Eye (tissue), 1 donor: ENCODE measurements around the gene NRG2.

Source experiments
- DNase-seq: peaks from one replicate; pipeline ENCODE4 v3.0.0-alpha.2; 2015

NRG2 gene

DNA sequence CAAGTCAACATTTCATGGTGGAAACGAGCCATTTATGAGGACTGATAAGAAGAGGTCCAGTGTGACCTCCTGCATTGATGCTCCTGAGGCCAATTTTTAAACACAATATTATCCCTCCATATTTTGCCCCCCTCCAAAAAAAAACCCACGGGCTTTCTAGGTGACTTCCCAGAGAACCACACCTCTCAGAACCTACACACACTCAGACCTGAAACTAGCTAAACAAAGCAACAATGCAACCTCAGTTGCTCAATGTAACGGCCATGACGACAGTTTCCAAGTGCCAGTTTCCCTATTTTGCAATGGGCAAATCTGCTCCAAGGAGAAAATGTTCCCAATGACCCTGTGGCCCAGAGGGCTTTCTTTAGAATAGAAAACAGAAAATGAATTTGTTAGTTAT, 3.5 kb downstream of the NRG2 start:
- no peak for DNase-seq

DNA sequence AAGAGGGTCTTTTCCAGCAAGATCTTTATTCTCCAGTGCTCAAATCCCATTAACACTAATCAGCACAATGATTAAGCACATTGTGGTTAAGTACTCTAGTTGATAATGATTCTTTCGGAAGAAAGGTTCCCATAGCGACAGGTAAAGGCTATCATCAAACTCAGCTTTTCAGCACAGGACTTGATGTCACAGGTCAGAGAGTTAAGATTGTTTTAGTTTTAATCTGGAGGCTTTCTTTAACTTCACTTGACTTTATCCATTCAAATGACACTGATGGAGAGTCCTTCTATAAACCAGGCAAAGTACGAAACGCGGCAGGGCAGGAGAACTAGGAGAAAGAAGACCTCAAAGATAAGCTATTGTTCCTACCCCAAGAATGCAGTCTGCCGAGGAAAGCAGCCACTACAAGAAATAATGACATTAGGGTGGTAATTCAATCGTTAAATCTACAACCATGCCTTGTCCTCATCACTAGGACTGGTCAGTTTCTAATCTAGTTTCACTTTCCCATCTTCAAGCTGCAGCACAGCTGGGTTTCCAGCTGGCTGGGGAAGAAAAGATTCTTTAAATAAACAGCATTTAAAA, 4.6 kb downstream of the NRG2 start:
- peak; percentile 40 for DNase-seq

DNA sequence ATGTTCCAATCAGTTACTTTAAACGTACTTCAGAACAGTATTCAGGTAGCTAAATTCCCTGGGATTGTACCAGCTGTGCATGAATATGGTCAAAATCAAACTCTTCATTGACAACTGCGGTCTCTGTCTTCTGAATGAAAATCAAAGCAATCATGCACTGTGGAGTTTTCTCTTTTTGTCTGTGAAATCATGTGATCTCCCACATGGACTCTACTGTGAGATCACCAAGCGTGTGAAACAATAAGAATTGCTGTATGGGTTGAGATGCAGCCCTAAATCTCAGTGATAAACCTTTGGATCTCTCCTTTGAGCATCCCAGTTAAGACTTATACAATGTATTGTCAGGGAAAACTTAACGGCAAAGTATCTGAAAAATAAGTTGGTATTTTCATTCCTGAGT, 6.1 kb downstream of the NRG2 start:
- no peak for DNase-seq

DNA sequence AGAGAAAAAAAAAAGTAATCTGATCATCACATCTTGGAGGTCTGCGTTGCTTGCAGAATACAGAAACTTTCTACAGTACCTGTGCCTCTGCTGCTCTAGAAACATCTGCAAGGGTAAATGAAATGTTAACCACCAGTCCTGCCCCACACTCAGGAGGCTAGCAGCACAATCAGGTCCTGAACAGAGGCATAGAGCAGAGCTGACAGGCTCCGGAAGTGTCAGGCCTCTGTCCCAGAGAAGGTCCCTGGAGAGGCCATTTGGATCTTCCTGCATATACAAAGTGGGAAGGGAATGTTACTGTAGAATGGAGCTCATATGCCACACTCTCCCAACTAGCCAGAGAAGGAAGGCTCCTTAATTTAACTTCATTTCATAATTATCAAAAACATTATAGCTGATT, 7.2 kb downstream of the NRG2 start:
- no peak for DNase-seq

DNA sequence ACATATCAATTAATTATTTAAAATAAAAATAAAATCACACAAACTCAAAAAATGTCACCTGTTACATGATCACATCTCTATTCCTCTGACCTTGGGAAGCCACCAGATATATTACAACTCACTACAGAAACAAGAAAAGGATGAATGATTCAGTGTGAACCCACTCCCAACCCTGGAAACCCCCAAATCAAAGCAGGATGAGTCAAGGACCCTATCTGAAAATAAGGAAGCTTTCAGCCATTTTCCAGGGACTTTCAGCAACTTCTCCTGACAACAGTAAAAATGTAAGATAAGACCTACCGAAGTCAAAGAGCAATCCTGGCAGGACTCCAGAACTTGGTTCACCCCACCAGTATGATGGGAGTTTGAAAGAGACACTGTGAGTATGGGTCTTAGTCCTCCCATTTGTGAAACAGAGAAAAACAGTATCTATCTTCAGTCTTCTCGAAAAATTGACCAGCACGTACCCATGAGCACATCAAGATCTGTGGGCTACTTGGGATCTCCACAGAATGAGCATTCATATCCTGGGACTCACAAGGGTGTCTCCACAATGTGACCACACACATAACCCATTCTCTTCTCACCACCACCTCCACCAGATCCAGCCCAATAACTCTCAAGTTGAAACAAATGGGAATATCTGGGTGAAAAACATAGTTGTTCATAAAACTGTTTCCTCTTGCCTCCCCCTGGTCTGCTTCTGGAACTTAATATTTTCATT, 9.9 kb downstream of the NRG2 start:
- no peak for DNase-seq

DNA sequence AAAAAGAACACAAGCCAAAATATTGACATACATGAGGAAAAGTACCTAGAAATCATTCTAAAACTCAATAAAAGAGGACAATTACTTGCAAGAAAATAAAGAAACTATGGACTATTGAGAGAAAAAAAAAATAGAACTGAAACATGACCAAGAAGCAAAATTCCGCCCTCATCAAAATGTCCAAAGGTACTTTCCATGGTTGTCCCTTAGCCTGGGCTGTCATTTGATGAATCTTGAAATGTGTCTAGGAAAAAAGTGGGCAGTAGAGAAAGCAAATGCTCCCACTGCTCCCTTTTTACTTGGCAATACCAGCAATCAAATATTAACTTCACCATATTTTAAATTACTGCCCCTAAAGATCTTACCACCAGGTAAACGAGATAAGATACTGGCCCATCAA, 10.8 kb downstream of the NRG2 start:
- no peak for DNase-seq

DNA sequence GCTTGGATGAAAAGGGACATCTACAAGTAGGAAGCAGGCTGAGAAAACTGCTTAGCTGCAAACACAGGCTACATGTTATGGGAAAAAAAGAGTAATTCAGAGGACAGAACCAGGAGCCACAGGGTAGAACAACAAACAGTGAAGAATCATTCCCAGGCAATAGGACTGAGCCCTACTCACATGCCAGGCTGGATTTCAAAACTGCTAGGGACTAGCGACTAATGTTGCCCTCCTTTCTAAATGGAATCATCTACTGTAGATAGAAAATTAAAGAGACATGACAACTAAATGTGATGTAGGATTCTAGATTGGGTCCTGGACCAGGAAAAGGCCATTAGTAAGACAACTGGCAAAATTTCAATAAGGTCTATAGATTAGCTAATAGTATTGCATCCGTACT, 15.3 kb downstream of the NRG2 start:
- no peak for DNase-seq

DNA sequence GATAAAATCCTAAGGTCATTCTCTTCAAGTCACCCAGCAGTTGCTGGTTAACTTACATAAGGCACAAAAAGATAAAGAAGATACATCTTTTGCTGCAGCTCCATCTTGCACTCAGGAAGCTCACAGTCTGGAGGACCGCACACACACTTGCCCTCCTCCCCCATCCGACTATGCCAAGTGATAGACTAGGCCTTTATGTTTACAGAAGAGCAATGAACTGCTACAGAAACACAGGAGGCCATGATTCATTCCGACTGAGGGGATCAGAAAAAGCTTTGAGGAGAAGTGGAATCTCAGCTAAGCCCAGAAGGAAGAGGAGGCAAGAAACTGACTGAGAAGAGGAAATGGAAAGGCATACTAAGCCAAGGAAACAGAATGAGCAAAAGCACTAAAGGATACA, 17.4 kb downstream of the NRG2 start:
- no peak for DNase-seq

DNA sequence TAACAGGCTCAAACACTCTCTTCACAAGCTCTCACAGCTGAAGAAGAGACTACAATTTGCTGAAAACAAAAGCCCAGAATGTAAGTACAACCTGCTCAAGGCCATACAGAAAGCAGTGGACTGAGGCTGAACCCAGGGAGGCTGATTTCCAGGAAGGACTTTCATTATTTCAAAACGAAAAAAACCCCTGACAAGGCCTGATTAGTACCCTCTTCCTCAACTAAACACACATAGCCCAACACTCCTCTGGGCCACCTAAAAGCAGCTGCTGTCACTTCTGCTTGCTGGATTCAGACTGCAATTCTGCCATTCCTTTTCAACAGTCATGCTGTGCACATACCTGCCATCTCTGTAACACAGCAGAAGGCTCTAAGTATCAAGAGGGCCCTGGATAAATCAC, 18.2 kb downstream of the NRG2 start:
- no peak for DNase-seq

DNA sequence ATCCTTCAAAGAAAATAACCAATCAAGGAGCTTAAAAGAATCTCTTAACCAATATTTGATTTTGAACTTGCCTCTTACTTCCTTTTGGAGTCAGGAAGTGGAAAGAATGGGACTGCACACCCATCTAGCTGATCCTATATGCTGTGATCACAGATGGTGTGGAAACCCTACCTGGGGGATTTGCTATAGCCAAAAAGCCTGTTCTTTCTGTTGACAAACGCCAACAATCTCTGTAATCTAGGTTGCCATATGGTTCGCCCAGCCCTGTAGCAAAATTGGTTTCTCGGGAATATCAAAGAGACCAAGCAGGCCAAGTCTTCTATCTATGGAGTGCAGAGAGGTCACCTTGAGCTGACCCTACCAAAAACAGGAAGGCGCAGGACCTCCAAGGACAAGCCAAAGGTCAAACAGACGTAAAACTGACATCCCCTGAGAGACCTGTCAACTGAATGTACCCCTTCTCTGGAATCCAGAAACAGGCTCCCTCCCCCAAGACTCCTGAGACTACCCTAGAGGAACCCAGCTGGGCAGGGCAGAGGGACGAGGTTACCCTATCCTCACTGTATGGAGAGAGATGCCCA, 19.4 kb downstream of the NRG2 start:
- DNase-seq: no peak

DNA sequence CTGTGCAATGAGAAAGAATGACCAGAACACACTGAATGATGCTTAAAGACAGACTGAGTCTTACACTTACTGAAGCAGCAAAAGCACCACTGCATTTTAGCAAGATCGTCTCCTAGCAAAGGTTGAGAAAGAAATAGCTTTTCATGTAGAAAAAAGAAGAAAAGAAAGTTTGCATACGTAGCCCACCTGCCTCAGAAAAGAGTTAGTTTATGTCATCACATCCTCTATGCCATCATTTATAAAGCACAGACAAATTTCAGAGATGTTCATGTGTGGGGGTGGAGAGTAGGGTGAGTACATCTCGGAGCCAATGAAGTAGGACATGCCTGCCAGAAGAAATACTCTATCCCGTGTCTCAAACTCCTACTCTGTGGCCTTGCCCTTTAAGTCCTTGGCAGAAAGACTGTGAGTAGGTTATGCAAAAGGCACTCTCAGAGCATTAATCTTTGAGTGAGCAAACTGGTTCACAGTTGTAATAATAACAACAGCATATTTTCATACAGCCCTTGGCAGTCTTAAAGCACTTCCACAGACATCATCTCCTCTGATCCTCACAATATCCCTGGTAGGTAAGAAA, 22.4 kb downstream of the NRG2 start:
- no peak for DNase-seq

DNA sequence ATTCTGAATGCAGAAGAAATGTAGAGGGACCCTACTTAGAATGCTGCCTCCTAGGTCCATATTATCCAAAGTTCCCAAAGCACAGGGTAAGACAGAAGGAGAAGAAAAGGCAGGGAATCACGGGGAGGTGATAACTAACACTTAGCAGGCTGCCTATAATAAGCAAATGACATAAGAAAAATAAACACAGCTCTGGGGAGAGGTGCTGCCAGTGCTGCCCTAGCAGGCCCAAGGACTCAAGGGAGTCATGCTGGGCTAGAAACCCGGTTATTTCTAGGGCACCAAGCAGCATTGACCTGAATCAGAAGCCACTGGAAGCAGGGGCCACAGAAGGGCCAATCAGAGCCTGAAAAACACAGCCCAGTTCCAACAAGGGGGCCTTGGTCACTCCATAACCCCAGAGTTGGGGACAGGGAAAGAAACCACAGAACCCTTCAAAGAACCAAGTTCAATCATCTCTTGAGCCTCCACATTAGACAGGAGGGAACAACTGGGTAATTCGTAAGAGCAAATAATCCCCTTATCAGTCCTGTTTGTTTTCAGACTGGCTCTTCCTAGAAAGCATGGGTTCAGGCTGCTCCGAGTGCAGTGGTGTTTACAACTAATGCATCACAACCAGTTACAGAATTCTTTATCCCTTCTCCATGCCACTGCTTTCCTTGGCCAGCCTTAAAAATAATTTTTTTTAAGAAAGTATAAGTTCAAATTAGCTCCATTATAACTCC, 24.0 kb downstream of the NRG2 start:
- DNase-seq: no peak

DNA sequence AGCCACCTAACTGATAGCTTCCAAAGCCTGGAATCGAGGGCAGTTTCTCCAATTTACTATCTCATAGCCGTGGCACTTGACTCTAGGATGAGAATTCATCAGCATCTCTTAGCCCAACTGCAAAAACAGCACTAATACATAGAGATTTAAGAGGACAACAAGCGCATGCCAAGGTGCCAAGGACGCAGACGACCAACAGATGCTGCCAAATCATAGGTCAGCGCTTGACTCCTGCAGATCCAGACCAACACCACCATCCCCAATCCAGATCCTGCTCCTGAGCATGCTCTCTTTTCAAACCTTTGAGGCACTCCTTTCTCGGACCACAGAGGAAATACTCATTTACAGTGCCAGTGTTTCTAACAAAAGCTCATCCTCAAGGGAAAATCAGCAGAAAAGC, 24.6 kb downstream of the NRG2 start:
- DNase-seq: no peak

DNA sequence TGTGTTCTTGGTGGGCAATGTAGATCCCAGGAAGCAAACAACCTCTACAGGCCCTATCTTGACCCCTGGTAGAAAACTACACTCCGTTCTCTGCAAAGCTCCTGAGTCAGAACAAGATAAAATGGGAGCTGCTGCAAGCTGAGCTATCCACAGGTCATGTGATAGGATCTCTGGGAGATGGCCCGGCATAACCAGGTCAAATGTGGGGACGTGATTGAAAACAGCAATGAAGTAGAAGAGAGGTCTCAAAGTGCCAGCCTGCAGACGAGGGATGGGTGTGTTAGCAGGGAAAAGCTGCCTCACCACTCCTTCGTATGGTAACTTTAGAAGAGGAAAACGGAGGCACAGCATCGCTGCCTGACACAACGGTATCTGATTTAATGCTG, 25.0 kb downstream of the NRG2 start:
- DNase-seq: no peak

DNA sequence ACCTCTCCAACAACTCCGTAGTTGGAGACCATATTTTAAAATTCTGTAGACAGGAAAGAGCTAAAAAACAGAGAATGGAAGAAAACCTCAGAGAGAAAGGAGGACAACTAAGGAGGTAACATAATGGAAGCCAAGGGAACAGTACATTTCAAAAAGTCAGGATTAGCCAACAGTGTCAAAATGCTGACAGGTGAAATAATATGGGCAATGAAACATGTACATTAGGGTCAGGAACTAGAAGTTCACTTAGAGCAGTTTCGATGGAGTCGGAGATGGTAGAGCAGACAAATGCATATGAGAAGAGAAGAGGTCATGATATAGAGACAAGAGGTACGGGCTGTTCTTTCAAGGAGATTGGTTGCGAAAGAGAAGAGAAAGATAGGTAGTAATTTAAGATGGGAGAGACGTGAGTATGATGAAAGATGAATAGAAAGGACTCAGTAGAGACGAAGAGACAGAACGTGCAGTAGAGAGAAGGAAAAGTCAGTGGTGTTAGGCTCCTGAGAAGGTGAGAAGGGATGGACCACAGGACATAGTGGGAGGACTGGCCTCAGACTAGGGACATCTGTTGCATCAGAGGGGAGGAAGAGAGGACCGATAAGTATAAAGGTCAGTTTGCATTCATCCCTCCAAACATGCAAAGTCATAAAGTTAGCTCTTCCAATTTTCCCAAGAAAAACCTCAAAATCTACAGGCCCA, 25.6 kb downstream of the NRG2 start:
- no peak for DNase-seq

DNA sequence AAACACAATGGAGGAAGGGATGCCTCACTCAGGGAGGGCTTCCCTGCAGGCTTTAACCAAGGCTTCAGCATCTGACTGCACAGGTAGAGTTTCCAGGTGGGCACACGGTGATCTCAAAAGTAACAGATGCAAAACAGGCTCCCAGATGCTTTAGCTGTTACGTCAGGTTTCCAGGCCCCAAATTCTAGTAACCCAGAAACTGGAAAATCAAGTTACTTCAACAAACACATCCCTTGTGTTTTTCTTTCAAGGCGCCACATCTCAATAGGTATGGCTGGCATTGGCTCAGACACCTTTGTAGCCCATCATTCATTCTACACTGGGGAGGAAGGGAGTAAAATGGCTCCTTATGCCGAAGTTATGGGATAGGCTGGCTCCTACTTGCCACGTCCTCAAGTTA, 27.4 kb downstream of the NRG2 start:
- no peak for DNase-seq

DNA sequence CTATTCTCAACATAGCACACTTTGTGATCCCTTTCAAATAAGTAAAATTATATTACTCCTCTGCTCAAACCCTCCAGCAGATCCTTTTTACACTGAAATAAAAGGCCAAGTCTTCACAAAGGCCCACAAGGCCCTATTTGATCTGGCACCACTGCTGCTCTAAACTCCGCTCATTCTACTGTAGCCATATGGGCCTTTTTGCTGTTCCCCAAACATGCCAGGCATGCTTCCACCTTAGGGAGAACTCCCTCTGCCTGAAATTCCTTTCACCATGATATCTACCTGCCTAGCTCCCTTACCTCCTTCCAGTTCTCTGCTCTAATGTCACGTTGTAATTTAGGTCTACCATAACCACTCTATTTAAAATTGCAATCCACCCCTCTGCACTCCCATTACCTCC, 28.3 kb downstream of the NRG2 start:
- no peak for DNase-seq

DNA sequence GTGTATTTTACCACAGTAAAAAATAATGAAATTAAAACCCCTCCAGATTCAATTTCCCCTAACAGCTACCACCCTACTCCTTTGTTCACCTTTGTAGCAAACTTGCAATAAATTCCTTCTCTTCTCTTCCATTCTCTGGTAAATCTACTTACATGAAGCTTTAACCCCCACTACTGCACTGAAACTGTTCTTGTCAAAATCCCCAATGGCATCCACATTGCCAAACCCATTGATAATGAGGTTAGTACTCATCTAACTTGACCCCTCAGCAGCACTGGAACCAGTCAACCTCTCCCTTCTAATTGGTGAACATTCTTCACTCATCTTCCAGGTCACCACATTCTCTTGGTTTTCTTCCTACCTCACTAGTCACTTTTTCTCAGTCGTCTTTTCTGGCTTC, 29.6 kb downstream of the NRG2 start:
- DNase-seq: no peak

DNA sequence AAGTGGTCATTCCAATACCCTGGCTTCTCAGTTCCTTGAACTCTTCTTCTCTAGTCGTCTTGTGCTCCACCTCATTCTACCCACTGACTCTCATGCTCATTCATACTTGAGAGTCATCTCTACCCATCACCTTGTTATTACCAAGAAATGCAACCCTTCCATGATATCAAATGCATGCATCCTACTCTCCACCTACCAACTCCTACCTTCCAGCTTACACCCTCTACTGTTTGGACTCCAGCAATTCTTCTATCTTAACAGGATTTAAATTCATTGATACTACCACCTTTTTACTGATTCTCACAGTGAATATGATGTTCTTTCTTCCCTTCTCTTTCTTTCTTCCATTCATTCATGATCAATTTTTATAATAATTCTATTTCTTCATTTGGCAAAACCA, 30.7 kb downstream of the NRG2 start:
- no peak for DNase-seq

DNA sequence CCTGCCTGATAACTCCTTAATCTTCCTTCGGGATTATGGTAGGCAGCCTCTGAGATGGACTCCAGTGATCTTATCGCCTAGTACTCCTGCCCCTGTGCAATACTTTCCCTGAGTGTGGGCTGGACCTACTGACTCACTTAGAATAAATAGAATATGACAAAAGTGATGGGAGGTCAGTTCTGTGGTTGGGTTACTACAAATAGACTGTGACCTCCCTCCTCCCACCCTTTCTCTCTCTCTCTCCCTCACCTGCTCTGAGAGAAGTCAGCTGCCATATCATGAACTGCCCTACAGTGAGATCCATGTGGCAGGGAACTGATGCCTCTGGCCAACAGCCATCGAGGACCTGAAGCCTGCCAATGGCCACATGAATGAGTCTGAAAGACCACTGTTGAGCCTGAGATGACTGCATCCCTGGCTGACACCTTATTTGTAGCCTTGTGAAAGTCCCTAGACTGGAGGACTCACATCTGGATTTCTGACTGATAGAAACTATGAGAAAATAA, 31.7 kb downstream of the NRG2 start:
- no peak for DNase-seq

DNA sequence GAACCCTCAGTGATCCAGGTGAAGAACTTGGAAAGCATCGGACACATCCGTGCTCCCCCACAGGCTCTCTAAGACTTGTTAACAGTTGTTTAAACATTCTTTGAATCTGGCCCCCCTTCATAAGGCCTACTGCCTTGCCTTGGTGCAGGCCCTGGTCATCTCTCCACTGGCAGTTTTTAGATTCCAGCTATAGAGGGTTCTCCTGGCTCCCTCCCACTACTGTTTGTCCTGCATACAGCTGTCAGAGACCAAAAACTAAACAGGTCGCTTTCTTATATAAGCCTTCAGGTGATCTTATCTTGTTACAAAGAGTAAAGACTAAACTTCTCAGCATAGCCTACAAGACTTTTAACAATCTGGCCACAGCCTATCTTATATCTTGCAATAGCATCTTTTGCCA, 32.3 kb downstream of the NRG2 start:
- DNase-seq: no peak

DNA sequence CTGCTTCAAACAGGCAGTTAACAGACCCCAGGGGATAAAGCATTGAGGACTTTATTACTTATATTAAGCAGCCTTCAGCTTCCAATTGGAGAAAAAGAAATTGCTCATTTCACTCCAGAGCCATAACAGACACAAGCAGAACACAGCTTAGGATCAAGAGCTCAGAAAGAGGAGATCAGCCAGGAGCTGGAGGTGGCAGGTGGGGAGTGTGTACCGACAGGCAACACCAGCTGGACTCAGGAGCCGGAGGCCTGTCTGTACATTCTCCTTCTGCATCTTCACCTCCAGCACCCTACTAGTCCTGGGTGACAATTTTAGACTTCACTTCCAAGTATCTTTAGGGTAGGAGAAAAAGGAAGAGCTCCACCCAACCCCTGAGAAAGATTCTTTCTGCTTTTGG, 35.8 kb downstream of the NRG2 start:
- no peak for DNase-seq

DNA sequence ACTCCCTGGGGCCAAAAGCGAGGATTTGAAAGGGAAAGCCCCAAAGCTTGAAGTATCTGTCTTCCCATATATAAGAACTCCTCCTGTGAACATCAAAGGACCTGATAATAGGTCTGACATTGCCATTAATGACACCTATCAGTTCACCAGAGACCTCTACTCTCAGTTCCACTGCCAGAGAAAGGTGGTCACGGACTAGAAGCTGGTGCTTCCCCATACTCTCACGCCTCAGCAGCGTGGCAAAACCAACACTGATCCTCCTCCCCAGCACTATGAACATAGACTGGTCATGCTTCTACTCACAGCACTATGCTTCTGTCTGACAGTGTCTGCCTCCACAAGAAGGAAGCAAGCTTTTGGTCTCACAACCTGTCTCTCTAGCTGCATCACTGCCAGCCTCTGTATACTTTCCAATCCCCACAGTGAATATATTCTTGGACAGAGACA, 37.9 kb downstream of the NRG2 start:
- no peak for DNase-seq
